ENCODE data around the gene SPATC1L. TPM values are rescaled to one million over a fixed set of nuclear protein-coding genes. Genes with fewer than 3 reads are reported as not detected.

Gene SPATC1L
- polyA plus RNA-seq, 2 of the 4 experiments (the other 2 are of a cell fraction), result 0.14 TPM; not detected in 1

DNA sequence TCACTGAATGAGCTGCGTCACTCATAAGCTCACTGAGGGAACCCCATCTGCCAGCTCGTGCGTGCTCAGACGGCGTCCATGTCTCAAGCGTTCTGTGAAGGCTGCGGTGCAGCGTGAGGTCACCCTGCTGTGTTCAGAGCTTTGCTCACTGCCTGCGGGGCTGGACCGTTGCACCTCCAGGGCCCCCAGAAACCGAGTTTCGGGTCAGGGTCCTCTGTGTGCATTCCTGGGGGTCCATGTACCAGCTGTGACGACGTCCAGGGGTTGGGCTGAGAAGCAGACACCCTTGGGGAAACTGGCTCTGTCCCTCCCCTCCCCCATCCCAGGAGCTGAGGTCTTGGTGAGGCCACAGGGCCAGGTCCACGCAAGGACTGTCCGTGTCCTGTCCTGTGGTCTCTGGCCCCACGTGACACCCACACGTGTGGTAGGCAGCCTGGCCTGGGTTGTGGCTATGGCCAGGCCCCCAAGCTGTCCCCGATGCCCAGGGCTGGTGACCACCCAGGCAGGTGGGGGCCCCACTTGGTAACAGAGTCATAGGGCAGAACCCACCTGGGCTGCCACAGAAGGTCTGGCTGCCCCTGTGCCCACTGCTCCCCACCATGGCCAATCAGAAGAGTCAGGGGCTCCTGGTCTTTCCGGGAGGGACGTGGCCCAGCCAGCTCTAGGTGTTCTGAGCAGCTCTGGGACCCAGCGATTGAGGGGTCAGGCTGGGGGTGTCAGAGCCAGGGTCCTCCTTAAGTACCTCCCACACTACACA lies 53.2 kb downstream of the SPATC1L start:
- Histone ChIP-seq H3K4me1 (no peaks in the 10 kb centered on the region), H3K4me3 (no peak overlapping the region), H3K27ac (no peak overlapping the region), H3K4me2 (no peak overlapping the region), H3K9me3 (no peaks in the 10 kb centered on the region)
- TF ChIP-seq SREBF2 (IDR thresholded peaks at IDR 0.05), result no peak
- TF ChIP-seq, protein P1, sequence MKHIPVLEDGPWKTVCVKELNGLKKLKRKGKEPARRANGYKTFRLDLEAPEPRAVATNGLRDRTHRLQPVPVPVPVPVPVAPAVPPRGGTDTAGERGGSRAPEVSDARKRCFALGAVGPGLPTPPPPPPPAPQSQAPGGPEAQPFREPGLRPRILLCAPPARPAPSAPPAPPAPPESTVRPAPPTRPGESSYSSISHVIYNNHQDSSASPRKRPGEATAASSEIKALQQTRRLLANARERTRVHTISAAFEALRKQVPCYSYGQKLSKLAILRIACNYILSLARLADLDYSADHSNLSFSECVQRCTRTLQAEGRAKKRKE (CRISPR knock-in tag; IDR thresholded peaks at IDR 0.05; ENCODE audit: low read depth), result no peak
- no peak for TF ChIP-seq CHD4 (IDR thresholded peaks at IDR 0.05; ENCODE audit: borderline replicate concordance)
- TF ChIP-seq ZSCAN20 (CRISPR knock-in tag; IDR thresholded peaks at IDR 0.05), result no peak
- TF ChIP-seq EP300 (IDR thresholded peaks at IDR 0.05), result no peak
- no peak for TF ChIP-seq POLR2AphosphoS2 (conservative IDR thresholded peaks at IDR 0.05; ENCODE audit: low read length)
- no peak for TF ChIP-seq RNF2 (IDR thresholded peaks at IDR 0.05; ENCODE audit: borderline replicate concordance, low read depth)
- TF ChIP-seq CBX8 (IDR thresholded peaks at IDR 0.05), result no peak
- TF ChIP-seq, protein P2, sequence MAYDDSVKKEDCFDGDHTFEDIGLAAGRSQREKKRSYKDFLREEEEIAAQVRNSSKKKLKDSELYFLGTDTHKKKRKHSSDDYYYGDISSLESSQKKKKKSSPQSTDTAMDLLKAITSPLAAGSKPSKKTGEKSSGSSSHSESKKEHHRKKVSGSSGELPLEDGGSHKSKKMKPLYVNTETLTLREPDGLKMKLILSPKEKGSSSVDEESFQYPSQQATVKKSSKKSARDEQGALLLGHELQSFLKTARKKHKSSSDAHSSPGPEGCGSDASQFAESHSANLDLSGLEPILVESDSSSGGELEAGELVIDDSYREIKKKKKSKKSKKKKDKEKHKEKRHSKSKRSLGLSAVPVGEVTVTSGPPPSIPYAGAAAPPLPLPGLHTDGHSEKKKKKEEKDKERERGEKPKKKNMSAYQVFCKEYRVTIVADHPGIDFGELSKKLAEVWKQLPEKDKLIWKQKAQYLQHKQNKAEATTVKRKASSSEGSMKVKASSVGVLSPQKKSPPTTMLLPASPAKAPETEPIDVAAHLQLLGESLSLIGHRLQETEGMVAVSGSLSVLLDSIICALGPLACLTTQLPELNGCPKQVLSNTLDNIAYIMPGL (CRISPR knock-in tag; IDR thresholded peaks at IDR 0.05; ENCODE audit: borderline replicate concordance), result no peak
- TF ChIP-seq, protein P3, sequence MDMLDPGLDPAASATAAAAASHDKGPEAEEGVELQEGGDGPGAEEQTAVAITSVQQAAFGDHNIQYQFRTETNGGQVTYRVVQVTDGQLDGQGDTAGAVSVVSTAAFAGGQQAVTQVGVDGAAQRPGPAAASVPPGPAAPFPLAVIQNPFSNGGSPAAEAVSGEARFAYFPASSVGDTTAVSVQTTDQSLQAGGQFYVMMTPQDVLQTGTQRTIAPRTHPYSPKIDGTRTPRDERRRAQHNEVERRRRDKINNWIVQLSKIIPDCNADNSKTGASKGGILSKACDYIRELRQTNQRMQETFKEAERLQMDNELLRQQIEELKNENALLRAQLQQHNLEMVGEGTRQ (IDR thresholded peaks at IDR 0.05), result no peak
- no peak for TF ChIP-seq RARB (CRISPR knock-in tag; IDR thresholded peaks at IDR 0.05)
- TF ChIP-seq ZC3H11A (IDR thresholded peaks at IDR 0.05), result no peak
- TF ChIP-seq TP53 (CRISPR knock-in tag; IDR thresholded peaks at IDR 0.05), result no peak
- no peak for TF ChIP-seq POLR2A (IDR thresholded peaks at IDR 0.05; ENCODE audit: low read length)
- no peak for TF ChIP-seq RCOR1 (IDR thresholded peaks at IDR 0.05; ENCODE audit: low read depth, low read length)
- TF ChIP-seq FOXS1 (CRISPR knock-in tag; IDR thresholded peaks at IDR 0.05), result no peak
- no peak for TF ChIP-seq NPAS2 (CRISPR knock-in tag; IDR thresholded peaks at IDR 0.05; ENCODE audit: borderline replicate concordance)
- POLR2A ChIA-PET, result no interaction called here
- WGBS (ENCODE audit: missing lambda C conversion rate), result 38% methylated on average over 1 of the region's 22 CpGs
- FAIRE-seq (no peak), ATAC-seq (no peak), DNase-seq (ENCODE audit: low read depth in 1 of 2, low spot score in 1 of 2) (no peak)
- CTCF ChIA-PET, result interaction anchor here (1.2 to 1.7 kb wide), 2 partner anchors 12 to 16 kb away, joined by 4 to 5 read pairs; no protein-coding TSS in a partner anchor

DNA sequence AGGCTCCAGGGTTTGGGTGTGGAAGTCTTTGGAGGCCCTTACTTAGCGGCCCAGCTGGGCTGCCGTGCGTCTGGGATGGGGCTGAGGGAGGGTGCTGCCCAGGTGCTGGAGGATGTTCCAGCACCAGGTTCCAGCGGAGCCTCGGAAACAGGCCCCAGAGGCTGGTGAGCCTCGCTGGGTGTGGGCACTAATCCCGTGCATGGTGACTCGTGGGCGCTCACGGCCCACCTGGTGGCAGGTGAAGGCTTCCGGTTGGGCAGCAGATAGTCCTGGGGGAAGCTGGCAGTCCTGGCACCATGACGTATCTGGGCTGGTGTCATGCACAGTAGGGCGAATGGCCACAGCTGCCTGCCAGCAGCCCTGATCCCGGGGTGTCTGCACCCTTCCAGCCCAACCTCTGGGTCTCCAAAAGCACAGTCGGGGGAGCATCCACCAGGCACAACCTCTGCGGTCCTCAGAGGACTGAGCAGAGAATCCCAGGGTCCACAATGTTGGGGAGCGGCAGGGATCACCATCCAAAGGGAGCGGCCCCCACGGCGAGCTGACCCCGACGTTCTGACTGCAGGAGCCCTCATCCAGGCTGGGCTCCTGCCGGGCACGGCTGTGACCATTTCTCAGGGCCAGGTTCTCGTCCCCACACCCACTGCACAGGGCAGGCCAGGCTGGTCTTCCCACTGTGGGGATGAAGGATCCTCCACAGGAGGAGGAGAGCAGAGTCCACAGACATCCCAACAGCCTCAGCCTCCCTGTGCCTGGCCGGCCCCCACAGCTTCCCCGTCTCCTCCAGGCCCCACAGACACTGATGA lies 54.2 kb downstream of the SPATC1L start:
- no peak for DNase-seq (ENCODE audit: low read depth in 1 of 2, low spot score in 1 of 2)
- CTCF ChIA-PET, result interaction anchor here (1.2 to 1.7 kb wide), 3 partner anchors 13 to 17 kb away, joined by 4 to 11 read pairs (median 5); no protein-coding TSS in a partner anchor
- no peak overlapping the region for H3K27ac ChIP-seq
- H3K4me2 ChIP-seq, result no peak overlapping the region
- no peaks in the 10 kb centered on the region for H3K9me3 ChIP-seq
- POLR2A ChIA-PET, result no interaction called here
- WGBS (ENCODE audit: missing lambda C conversion rate), result 50% methylated on average over 8 of the region's 27 CpGs
- no peak for FAIRE-seq
- no peak overlapping the region for H3K4me3 ChIP-seq
- TF ChIP-seq FOSL2 (IDR thresholded peaks at IDR 0.05) (no peak), FOSL2 (CRISPR knock-in tag; IDR thresholded peaks at IDR 0.05) (no peak)
- no peak for ATAC-seq
- no peaks in the 10 kb centered on the region for H3K4me1 ChIP-seq
